GM18909 (cell line): ENCODE results near the gene WAC.
A peak's percentile ranks its signal among the peaks of the same experiment; 100 is the strongest.

Source experiments
- ATAC-seq: cut with Tn5 transposase; IDR thresholded peaks from one replicate; pipeline ENCODE4 v1.9.1; 2021; ENCODE audit warnings: mild to moderate bottlenecking; ENCODE audit not compliant: unreplicated experiment, poor library complexity

Gene WAC

DNA sequence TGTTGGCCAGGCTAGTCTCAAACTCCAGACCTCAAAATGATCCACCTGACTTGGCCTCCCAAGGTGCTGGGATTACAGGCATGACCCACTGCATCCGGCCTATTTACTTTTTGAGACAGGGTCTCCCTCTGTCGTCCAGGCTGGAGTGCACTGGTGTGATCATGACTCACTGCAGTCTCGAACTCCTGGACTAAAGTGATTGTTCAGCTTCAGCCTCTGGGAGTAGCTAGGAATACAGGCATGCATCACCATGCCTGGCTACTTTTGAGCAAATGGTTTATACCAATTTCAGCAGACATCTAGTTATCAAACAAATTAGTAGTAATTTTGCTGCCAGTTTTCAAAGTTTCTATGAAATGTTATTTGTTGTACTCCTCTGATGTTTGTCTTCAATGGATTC lies 2.2 kb upstream of the WAC start:
- ATAC-seq: no peak

DNA sequence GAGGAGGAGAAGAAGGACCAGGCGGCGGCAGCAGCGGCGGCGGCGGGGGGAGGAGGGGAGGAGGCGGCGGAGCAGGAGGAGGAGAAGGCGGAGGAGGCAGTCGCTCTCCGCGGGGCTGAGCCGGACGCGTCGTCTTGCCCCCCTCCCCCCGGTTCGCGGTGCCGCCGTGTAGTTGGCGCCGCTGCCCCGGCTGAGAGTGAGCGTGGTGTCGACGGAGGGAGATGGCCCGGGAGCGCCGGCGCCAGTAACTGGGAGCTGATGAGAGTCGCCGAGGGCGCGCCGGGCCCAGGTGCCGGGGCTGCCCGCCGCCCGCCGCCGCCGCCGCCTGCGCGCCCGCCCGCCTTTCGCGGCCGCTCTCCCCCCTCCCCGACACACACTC lies 257 bp downstream of the WAC start:
- ATAC-seq: peak; percentile 6

DNA sequence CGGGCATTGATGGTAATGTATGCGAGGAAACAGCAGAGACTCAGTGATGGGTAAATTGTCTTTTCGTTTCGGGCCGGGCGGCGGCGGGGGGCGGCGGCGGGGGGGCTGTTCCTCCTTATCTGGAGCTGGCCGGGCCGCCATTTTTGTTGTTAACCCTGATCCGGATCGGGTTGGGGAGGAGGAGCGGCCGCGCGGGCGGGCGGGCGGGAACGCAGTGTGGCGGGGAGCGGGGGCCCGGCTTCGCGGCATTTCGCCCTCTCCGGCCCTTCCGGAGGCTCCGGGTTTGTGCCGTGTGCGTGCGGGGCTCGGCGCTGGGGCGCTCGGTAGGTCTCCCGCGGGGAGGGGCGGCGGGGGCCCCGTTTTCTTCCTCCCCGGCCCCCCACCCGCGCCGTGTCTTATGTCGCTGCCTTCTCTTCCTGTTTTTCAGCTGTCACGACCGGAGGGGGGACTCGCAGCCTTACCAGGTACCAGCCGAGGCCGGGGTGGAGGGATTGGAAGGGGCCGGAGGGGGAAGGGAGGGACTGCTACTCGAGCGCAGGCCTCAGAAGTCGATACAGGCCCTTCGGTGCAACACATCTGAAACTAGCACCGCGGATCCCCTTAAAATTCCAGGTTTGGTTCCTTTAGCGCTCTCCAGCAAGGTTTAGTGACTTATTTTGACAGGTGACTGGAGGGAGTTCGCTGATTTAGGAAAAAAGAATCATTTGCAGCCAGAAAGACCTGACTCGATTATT lies 820 bp downstream of the WAC start:
- peak; percentile 19 for ATAC-seq

DNA sequence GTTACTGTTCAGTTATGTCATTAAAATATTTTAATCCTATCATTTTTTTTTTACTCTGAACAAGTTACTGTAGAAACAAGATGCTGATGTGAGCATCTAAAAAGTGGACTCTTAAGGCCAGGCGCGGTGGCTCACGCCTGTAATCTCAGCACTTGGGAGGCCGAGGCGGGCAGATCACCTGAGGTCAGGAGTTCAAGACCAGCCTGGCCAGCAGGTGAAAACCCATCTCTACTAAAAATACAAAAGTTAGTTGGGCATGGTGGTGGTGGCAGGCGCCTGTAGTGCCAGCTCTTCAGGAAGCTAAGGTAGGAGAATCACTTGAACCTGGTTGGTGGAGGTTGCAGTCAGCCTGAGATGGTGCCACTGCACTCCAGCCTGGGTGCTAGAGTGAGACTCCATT lies 2.9 kb downstream of the WAC start:
- ATAC-seq: no peak

DNA sequence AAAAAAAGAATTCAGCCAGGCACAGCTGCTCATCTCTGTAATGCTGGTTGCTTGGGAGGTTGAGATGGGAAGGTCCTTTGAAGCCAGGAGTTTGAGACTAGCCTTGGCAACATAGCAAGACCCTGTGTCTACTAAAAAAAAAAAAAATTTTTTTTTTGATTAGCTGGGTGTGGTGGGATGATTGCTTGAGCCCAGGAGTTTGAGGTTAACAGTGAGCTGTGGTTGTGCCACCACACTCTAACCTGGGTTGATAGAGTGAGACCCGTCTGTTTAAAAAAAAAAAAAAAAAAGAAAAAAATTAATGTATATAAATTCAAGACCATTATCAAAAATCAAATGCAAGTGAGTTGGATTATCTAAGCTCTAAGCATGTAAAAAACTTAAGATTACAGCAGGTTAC lies 5.7 kb downstream of the WAC start:
- ATAC-seq: no peak

DNA sequence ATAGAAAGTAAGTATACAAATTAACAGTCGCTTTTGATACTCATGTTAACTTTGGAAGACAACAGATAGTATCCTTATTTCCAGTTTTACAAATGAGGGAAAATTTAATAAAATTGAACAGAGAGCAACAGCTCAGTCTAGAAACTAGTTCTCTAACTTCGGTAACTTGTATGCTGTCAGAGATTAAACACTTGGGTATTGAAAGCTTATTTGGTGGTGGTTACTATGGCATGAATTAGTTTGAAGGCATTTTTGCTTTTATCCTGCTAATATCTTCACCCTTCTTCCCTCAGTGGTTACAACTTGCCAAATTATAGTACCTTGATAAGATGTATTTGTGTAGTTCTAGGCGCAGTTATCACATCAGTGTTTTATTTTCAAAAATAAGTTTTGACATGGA lies 7.2 kb downstream of the WAC start:
- no peak for ATAC-seq

DNA sequence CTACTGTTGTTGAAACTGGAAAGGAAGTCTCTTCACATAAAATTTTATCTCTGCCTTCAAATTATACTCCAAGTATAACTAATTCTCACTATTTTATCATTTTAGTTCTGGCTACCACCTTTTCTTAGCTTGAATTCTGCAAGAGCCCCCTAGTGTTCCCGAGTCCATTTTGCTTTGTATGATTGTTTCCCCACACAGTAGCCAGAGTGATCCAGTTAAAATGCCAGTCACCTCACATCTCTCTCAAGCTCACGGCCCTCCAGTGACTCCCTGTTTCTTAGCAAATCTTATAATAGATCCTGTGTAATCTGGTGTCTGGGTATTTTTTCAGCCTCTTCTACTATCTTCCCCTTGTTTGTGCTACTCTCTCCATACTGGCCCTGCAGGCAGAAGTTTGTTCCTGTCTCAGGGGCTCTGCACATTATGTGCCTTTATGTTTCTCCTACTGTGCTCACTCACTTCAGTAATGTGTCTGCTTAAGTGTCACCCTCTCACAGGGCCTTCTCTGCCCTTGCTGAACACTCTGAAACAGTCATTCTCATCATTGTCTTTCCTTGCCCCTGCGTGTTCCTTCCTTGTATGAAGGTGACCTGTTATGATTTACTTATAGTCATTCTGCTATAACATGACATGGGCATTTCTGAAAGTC lies 8.9 kb downstream of the WAC start:
- ATAC-seq: no peak

DNA sequence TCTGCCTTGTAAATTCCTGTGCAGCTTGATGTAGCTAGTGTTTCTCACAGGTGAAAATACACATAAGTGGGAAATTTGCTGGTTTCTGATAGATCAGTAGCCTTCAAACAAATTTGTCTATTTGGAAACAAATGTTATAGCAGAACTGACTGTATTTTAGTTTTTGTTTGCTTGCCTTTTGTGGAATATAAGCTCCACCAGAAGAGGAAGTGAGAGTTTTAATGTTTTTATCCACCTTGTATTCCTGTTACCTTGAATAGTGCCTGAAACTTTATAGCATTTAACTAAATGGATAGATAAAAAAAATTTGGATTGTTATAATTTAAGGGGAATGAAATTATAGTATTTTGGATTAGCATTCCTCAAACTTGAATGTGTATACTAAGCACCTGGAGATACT lies 9.8 kb downstream of the WAC start:
- ATAC-seq: no peak

DNA sequence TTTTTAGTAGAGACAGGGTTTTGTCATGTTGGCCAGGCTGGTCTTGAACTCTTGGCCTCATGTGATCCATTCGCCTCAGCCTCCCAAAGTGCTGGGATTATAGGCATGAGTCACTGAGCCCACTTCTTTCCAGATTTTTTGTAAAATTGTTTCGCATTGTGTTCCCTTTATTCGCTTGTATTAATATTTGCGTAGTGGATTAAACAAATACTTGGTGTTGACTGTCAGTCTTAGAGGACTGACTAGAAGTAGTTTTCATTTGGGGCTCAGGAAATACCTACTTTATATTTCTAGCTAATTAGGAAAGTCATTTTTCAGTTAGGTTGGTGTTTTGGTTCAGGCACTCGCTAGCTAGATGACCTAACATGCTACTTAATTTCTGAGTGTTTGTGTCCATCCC lies 11.1 kb downstream of the WAC start:
- no peak for ATAC-seq

DNA sequence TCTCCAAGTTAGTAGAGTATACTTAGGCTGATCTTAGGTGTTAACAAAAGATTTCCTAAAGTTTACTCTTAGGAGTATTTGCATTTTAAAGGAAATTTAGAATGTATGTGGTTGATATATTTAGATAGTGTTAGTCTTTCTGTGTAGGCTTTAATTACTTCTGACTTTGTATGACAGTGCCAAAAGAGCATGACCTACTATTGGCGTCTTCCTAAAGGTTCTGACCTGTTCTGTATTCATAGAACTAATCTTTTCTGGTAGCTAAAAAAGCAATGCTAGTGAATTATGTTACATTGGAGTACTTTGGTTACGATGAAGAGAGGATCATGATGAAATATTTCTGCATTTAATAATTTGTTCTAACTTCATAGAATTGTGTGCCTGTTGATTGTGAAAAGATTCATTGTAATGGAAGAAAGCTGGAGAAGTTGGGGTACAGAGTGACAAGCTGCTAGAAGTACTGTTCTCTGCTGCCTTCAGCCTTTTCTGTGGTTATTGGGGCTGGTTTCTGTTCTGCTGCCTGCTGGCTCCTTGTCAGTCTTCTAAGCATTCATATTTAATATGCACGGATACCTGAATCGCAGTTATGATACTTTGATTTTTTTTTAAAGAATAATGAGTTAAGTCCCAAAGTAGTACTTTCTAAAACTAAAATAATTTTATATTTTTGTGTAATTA lies 13.2 kb downstream of the WAC start:
- ATAC-seq: no peak

DNA sequence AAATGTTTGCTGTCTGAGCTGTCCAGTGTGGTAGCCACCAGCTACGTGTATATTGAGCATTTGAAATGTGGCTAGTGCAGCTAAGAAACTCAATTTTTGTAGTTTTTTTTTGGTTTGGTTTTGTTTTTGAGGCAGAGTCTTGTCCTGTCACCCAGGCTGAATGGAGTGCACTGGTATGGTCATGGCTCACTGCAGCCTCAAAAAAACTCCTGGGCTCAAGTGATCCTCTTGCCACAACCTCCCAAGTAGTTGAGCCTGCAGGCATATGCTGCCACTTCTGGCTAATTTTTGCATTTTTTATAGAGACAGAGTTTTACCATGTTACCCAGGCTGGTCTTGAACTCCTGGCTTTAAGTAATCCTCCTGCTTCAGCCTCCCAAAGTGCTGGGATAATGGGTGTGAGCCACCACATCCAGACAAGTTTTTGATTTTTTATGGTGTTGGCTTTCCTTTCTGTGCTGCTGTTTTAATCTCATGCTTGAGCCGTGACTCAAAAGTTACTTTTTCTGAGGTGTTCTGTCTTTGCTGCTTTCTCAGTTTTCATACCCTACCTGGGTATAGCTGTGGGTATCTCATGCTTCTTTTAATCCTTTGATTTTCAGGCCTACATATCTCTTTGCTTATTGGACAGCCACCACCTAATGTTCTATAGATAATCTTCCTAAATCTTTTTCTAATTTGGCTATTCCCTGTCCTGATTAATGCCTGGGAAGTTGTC lies 16.0 kb downstream of the WAC start:
- ATAC-seq: no peak

DNA sequence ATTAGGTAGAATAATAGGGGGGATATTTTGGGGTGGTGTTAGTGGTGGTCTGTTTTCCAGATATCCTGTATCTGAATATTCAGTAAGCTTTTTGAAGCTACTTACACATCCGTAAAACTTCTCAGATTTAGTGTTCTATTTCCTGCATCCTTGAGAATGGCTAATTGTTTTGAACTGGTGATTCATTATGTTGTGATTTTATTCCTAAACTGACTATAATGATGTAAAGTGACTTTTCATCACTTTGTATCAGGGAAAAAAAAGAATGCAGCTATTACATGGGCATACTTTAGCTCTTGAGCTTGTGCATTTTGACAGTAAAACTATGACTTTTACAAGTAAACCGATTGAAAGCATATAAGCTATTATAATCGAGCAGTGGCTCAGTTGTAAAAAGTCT lies 18.2 kb downstream of the WAC start:
- no peak for ATAC-seq

DNA sequence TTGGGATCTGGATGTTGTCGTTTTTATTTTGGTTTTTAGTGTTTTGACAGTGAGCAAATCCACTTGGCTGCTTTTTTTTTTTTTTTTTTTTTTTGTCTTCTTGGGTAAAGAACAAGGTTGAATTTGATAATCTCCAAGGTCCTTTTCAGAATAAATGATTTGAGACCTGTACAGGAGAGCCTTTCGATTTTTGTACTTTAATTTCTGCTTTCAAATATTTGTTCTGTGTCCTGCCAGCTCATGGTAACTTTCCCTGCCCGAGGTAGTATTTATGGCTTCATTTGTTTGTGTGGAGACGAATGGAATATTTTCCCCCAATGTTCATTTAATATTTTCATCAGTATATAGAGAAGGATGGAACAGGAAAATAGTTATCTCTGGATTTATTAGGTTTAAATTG lies 19.9 kb downstream of the WAC start:
- no peak for ATAC-seq

DNA sequence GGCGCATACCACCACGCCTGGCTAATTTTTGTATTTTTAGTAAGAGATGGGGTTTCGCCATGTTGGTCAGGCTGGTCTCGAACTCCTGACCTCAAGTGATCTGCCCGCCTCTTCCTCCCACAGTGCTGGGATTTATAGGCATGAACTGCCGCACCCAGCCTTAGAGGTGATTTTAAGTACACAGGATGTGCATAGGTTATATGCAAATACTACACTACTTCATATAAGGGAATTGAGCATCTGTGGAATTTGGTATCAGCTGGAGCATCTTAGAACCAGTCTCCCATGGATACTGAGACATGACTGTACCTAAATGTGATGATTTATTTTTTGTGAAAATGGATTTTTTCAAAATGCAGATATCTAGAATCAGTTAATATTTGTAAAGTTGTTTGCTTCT lies 21.1 kb downstream of the WAC start:
- no peak for ATAC-seq

DNA sequence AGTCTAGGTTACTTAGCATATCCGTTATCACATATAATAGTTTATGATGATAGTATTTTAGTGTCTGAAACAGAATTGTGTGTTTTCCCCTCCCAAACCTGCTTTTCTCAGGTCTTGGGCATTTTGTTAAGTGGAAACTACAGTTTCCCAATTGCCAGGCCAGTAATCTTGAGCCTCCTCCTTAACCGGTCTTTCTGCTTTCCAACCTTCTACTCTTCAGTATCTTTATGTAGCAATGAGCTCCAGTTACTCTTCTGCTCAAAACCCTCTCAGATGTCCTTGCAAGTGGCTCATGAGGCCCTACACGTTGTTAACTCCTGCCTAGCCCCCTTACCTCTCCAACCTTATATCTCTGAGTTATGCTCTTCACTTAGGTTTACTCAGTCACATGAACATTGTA lies 22.0 kb downstream of the WAC start:
- ATAC-seq: no peak

DNA sequence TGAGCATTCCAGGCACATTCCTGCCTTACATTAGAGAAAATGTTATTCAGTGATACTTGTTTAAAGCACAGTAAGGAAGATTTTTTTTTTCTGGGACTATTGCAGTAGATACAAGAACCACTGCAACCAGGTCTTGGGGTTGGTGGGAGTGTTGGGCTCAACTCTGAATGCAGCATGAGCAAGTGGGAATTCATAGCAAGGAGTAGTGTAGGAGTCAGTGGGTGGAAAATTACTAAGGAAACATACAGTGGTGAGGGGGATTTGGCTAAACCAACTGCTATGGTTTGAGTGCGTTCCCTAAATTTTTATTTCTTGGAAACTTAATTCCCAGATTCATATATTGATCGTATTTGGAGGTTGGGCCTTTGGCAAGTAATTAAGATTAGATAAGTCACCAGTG lies 22.4 kb downstream of the WAC start:
- ATAC-seq: no peak

DNA sequence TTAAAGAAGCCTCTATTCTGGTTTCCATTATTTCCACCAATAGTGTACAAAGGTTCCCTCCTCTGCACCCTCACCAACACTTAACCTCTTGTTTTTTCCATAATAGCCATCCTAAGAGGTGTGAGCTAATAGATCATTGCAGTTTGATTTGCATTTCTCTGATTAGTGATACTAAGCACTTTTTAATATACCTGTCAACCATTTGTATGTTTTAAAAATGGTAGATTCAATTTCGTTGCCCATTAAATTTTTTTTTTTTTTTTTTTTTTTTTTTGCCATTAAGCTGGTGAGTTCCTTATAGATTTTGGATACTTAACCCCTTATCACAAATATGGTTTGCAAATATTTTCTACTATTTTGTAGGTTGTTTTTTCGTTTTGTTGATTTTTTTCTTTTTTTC lies 23.2 kb downstream of the WAC start:
- ATAC-seq: no peak

DNA sequence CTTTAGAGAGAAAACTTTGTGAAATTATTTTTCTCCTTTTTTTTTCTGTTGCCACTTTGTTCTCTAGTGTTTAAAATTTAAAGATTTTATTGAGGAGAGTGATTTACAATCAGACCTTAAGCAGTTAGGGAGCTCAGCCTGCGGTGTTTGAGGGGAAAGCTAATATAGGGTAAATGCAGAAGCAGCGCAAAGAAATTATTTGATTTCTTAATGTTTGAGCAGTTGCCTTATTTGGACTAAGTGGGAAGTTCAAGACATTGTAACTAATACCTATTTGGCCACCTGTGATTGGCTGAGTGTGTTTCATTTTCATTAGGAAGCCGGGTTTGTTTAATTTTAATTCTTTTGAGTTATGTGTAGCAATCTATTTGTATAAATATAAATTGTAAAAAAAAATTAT lies 25.3 kb downstream of the WAC start:
- no peak for ATAC-seq

DNA sequence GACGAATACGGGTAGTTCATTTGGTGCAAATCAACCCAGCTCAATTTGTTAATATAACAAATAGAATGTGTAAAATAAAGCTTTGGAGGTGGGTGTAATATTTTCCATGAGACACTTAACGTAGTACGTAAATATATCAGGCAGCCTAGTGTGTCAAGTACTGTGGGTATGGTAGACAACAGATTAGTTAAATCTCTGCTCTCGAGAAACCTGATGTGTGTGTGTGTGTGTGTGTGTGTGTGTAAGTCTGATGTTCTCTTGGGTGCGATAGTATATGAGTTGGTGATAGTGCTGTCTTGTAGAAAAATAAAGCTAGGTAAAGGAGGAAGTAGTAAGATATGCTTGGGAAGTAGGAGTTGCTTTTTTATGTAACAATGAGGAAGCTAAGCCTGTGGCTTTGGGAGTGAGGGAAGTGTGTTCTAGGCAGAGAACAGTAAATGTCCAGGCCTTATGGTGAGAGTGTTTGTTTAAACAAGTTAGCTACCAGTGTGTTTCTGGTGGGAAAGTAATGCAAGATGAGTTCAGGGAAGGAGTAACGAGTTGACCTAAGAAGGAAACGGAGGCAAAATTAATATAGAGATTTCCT lies 26.1 kb downstream of the WAC start:
- ATAC-seq: no peak

DNA sequence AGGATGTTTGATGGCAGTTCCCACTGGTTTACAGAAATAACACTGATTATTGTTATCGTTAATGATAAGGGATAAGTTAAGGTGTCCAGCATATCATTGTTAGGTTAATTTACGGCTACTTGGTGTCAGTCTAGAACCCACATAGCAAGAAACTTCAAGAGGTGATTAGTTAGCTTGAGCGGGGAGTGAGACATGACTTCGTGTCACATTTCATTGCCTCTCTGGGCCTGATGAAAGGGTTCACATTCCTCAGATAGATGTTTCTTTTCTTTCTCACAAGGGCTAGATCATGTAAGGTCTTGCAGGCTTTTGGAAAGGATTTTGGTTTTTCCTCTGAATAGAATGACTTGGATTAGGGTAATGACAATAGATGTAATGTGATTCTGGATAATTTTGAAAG lies 26.7 kb downstream of the WAC start:
- ATAC-seq: no peak

DNA sequence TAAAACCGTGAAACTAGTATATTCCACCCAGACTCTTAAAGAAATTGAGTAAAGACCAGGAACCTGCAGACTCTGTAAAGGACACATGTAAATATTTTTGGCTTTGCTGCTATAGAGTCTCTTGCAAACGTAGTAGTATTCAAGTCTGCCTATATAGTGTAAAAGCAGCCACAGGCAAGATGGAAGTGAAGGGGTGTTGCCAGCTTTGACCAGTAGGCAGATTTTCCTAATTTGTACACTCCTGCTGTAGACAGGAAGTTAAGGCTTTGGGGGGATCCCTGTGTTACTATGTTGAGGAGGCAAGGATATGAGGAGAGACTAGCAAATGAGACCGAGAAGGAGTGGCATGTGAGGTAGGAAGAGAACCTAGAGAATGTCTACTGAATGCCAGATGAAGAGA lies 27.7 kb downstream of the WAC start:
- ATAC-seq: no peak
